MG63 (cell line): Measurements from ENCODE around the gene EEA1. TPM values are rescaled to one million over a fixed set of nuclear protein-coding genes. Genes with fewer than 3 reads are reported as not detected.

Experiments used
- DNase-seq: peaks from one replicate; pipeline ENCODE4 v3.0.0-alpha.2; 2020
- H3K27me3 ChIP-seq: fragments of 250-450 bp; sonication (Bioruptor Pico); 2 replicates; pipeline ENCODE4 v1.5.1; 2020; ENCODE audit warnings: mild to moderate bottlenecking, moderate library complexity
- H3K36me3 ChIP-seq: fragments of 250-450 bp; sonication (Bioruptor Pico); 2 replicates; pipeline ENCODE4 v1.5.1; 2020; ENCODE audit warnings: mild to moderate bottlenecking, moderate library complexity
- H3K4me3 ChIP-seq: fragments of 250-450 bp; sonication (Bioruptor Pico); 2 replicates; pipeline ENCODE4 v1.5.1; 2020; ENCODE audit warnings: mild to moderate bottlenecking, moderate library complexity
- H3K9me3 ChIP-seq: fragments of 250-450 bp; sonication (Bioruptor Pico); 2 replicates; pipeline ENCODE4 v1.5.1; 2020; ENCODE audit warnings: mild to moderate bottlenecking, moderate library complexity
- total RNA-seq: library from RNA; depleted of rRNA; stranded (reverse); fragments of >200 nt; shearing (Covaris generic); gene quantifications from 2 replicates; pipeline ENCODE4 v1.2.3, GENCODE V29; 2014; ENCODE audit warnings: low replicate concordance

Gene EEA1
- total RNA-seq, 1 experiment from 2014 or later, result 8.5 TPM

GRCh38 chr12:92861381-92861780, 67.7 kb downstream of the EEA1 start:
- no peak overlapping the region for H3K4me3 ChIP-seq
- H3K27me3 ChIP-seq, result no peaks in the 10 kb centered on the region
- H3K9me3 ChIP-seq, result no peaks in the 10 kb centered on the region
- no peak for DNase-seq
- H3K36me3 ChIP-seq, result peaks cover 36% of the 10 kb centered on the region

GRCh38 chr12:92860521-92860920, 68.6 kb downstream of the EEA1 start:
- no peak overlapping the region for H3K4me3 ChIP-seq
- H3K9me3 ChIP-seq, result no peaks in the 10 kb centered on the region
- H3K36me3 ChIP-seq, result peaks cover 41% of the 10 kb centered on the region
- H3K27me3 ChIP-seq, result no peaks in the 10 kb centered on the region
- no peak for DNase-seq

DNA sequence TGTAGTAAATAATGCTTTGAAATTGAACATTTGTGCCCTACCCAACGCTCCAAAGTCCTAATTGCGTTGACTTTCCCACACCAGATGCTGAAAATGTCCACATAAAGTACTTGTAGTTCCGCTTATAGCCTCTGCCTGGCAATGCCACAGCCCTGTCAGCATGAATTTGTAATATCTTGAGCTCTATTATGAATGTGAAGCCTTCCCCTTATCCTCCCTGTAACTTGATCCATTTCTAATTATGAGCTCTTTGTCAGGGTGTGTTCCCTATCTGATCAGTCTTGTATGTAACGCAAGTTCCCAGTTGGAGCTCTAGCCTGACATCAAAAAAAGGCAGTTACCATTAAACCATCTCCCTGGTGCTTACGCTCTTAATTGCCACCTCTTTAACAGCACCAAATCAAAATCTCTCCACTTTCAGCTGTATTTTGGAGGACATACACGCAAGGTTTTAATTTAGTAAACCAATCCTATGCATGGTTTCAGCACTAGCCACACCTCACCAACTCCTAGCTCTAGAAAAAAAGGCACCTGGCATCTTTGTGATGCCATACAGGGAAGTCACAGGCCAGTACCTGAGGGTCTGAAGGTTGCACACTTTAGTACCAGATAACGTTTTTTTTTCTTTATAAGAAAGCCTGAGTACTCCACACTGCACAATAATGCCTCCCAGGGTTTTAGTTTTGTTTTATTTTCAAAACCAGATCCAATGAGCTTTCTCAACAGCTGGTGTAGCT, 69.3 kb downstream of the EEA1 start:
- no peaks in the 10 kb centered on the region for H3K27me3 ChIP-seq
- no peaks in the 10 kb centered on the region for H3K9me3 ChIP-seq
- H3K4me3 ChIP-seq, result no peak overlapping the region
- peaks cover 42% of the 10 kb centered on the region for H3K36me3 ChIP-seq
- no peak for DNase-seq

DNA sequence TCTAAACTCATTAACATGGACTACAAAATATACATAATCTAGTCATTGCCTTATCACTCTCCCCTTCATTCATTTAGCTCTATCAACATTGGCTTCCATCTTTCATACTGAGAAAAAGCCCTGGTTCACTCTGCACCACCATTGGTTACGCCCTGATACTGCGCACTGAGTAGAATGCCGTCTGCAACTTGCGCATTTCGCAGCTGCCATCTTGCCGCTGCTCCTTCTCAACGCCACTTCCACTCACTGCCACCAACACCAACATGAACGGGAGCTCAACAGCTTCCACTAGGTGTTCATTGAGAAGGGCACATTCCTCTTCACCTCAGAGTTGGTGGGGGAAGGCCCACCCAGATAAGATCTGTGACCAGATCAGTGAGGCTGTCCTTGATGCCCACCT, 71.3 kb downstream of the EEA1 start:
- H3K36me3 ChIP-seq, result peaks cover 46% of the 10 kb centered on the region
- no peak for DNase-seq
- no peaks in the 10 kb centered on the region for H3K27me3 ChIP-seq
- no peaks in the 10 kb centered on the region for H3K9me3 ChIP-seq
- H3K4me3 ChIP-seq, result no peak overlapping the region

GRCh38 chr12:92854344-92854743, 74.8 kb downstream of the EEA1 start:
- H3K27me3 ChIP-seq, result no peaks in the 10 kb centered on the region
- peaks cover 59% of the 10 kb centered on the region for H3K36me3 ChIP-seq
- DNase-seq, result no peak

GRCh38 chr12:92848740-92849139, 80.4 kb downstream of the EEA1 start:
- Histone ChIP-seq H3K4me3 (no peak overlapping the region), H3K27me3 (no peaks in the 10 kb centered on the region), H3K36me3 (peaks cover 48% of the 10 kb centered on the region), H3K9me3 (no peaks in the 10 kb centered on the region)
- no peak for DNase-seq

More at GRCh38 chr12:92854344-92854743, 74.8 kb downstream of the EEA1 start:
- no peaks in the 10 kb centered on the region for H3K9me3 ChIP-seq
- H3K4me3 ChIP-seq, result no peak overlapping the region

DNA sequence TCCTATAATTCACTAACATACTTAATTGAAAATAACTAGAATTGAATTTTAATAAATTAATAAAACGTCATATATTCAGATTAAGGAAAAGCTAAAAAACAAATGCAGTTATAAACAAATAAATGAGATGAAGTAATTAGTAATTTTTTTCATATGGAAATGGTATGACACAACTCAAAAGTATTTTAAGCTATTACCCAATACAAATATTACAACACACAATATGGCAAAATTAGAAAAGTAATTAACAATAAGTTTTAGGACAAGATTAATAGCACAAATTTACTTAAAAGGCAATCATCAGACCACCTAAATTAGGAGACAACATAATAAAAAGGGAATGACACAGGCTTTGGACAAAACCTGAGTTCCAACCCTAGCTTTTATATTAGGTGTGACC, 81.7 kb downstream of the EEA1 start:
- Histone ChIP-seq H3K4me3 (no peak overlapping the region), H3K9me3 (no peaks in the 10 kb centered on the region), H3K36me3 (peaks cover 44% of the 10 kb centered on the region), H3K27me3 (no peaks in the 10 kb centered on the region)
- DNase-seq, result no peak

DNA sequence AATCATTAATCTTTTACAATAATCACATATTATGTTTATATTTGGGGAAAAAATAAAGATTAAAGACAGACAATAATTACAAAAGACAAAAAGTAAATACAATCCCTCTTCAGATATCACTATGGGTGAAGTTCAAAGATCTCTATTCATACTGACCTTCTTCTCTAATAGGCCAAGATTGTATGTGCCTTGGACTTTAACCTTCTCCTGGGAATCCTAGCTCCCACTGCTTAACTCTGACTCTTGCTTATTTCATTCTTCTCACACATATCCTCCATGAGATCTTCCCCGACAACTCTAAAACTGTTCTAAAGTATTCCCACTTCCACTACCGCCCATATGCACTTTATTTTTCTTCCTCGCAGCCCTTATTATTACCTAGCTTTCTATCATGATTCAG, 83.8 kb downstream of the EEA1 start:
- no peak for DNase-seq
- H3K36me3 ChIP-seq, result peaks cover 49% of the 10 kb centered on the region

DNA sequence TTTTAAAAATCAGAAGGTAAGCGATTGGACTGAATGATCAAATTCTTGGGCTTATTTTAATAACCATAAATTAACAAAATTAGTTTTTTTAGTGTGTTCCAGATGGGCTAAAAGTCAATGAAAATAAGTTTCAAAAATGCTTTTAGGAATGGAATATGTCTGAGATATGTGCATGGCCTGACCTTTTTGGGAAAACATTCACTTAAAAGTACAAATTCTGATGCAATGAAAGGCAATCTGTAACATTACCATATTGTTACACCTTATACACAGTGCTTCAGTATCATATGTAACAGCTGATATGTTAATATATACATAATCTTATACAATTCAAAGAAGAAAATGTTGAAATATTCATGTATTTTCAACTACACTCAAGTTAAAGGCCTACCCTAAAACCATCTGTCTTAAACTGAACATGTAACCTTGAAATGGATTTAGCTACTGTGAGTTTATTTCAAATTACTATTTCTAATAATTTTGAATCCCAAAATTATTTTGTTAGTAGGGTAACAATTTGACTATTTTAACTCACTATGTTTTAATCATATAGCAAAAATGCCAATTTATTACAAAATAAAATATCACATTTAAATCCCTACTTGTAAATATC, 84.8 kb downstream of the EEA1 start:
- peaks cover 41% of the 10 kb centered on the region for H3K36me3 ChIP-seq
- H3K9me3 ChIP-seq, result peaks cover 3% of the 10 kb centered on the region
- no peak overlapping the region for H3K4me3 ChIP-seq
- no peaks in the 10 kb centered on the region for H3K27me3 ChIP-seq
- DNase-seq, result no peak

More for the DNA sequence above, 83.8 kb downstream of the EEA1 start:
- H3K4me3 ChIP-seq, result no peak overlapping the region
- H3K9me3 ChIP-seq, result peaks cover 3% of the 10 kb centered on the region
- H3K27me3 ChIP-seq, result no peaks in the 10 kb centered on the region

- no peaks in the 10 kb centered on the region for H3K27me3 ChIP-seq
- no peaks in the 10 kb centered on the region for H3K9me3 ChIP-seq
- H3K4me3 ChIP-seq, result no peak overlapping the region
- no peak for DNase-seq
- peaks cover 27% of the 10 kb centered on the region for H3K36me3 ChIP-seq
Observed at GRCh38 chr12:92829686-92830282, 99.3 kb downstream of the EEA1 start.

GRCh38 chr12:92828565-92828964, 100.5 kb downstream of the EEA1 start:
- no peak overlapping the region for H3K4me3 ChIP-seq
- peaks cover 27% of the 10 kb centered on the region for H3K36me3 ChIP-seq
- H3K9me3 ChIP-seq, result no peaks in the 10 kb centered on the region
- no peak for DNase-seq
- H3K27me3 ChIP-seq, result no peaks in the 10 kb centered on the region

DNA sequence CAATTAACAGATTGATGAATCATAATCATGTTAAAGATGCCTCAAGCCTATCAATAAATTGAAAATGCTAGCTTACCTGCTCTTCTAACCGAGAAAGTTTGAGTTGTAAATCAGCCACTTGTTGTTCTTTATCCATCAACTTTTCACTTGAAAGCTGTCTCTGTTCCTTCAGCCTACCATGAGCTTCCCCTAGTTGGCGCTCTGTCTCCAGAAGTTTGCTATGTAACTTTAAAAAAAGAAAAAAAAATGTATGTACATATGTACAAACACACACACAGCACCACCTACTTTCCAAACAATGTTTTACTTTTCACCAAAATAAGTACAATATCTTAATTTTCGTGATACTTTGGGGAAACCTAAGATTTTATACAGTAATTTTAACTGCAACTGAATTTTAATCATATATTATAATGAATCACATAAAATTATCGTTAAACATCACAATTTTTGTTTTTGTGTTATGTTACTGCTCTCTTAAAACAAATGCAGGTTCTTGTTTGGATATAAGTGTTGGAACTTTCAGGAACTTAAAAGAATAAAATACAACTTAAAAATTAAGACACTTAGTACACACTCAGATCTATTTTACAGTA, 101.2 kb downstream of the EEA1 start:
- peak; percentile 24 for DNase-seq
- H3K36me3 ChIP-seq, result peaks cover 24% of the 10 kb centered on the region
- H3K9me3 ChIP-seq, result no peaks in the 10 kb centered on the region
- H3K27me3 ChIP-seq, result no peaks in the 10 kb centered on the region
- no peak overlapping the region for H3K4me3 ChIP-seq

DNA sequence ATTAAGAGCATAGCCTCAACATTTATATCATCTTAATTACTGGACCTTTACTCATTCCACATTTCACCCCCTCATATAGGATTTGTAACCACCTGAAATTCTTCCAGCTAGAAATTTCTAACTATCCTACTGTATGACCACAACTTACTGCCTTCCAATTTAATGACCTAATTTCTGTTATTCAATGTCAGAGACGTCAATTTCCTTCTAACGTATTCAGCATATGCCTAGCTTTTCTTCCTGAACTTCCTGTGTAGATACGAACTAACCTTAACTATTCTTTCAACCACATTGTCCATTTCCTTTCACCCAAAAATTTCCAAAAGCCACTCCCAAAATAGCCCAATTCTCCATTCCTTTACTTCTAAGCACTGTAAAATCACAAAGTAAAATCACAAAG, 108.0 kb downstream of the EEA1 start:
- Histone ChIP-seq H3K36me3 (peaks cover 26% of the 10 kb centered on the region), H3K4me3 (no peak overlapping the region), H3K9me3 (no peaks in the 10 kb centered on the region), H3K27me3 (no peaks in the 10 kb centered on the region)
- no peak for DNase-seq

GRCh38 chr12:92814584-92814983, 114.5 kb downstream of the EEA1 start:
- Histone ChIP-seq H3K9me3 (no peaks in the 10 kb centered on the region), H3K36me3 (peaks cover 41% of the 10 kb centered on the region), H3K4me3 (no peak overlapping the region), H3K27me3 (no peaks in the 10 kb centered on the region)
- DNase-seq, result no peak

- H3K4me3 ChIP-seq, result no peak overlapping the region
- no peaks in the 10 kb centered on the region for H3K27me3 ChIP-seq
- DNase-seq, result no peak
- peaks cover 43% of the 10 kb centered on the region for H3K36me3 ChIP-seq
- no peaks in the 10 kb centered on the region for H3K9me3 ChIP-seq
Observed at GRCh38 chr12:92810370-92810769, 118.7 kb downstream of the EEA1 start.

DNA sequence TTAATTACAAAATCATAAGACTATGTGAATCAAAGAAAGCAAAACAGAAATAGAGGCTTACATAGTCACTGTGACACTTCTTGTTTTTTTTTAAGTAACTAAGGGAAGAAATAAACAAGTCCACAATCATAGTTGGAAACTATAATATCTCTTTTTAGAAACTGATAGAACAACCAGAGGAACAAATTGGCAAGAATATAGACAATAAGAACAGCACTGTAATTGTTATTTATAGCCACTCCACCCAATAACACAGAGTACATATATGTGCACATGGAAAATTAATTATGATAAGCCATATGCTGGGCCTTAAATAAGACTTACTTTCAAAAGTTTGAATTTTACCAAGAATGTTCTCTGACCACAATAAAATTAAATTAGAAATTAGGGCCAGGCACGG, 125.2 kb downstream of the EEA1 start:
- Histone ChIP-seq H3K4me3 (no peak overlapping the region), H3K9me3 (no peaks in the 10 kb centered on the region), H3K27me3 (no peaks in the 10 kb centered on the region), H3K36me3 (peaks cover 39% of the 10 kb centered on the region)
- DNase-seq, result no peak

DNA sequence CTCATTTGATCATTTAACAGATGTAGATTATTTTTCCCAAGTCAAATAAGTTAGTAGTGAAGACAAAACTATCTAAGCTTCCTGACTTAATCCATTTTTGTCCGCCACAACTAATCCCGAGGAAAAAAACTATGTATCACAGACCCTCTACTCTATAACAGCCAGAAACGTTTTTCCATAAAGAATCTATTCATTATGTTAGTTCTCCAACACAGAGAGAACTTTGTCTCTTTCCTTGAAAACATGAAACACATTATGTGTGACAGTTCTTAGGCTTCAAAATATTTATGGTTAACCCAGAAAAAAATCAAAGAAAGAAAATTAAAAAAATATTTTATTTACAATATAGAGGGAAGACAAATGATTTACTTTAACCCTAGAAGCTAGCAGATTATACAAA, 126.2 kb downstream of the EEA1 start:
- H3K4me3 ChIP-seq, result no peak overlapping the region
- no peaks in the 10 kb centered on the region for H3K9me3 ChIP-seq
- H3K27me3 ChIP-seq, result no peaks in the 10 kb centered on the region
- H3K36me3 ChIP-seq, result peaks cover 34% of the 10 kb centered on the region
- DNase-seq, result no peak
